HepG2 (cell line): ENCODE results near the gene DSCAM.

Experiments
- BHLHE40 ChIP-seq: IDR thresholded peaks from 2 replicates; pipeline ENCODE4 v1.6.1; 2011; ENCODE audit warnings: low read length, improper control_type of control experiment
- E2F2 ChIP-seq: sonication (generic); formaldehyde crosslinking; IDR thresholded peaks from 2 replicates; pipeline ENCODE4 v1.4.0; 2020; ENCODE audit warnings: missing genetic modification reagents, borderline replicate concordance
- FOXM1 ChIP-seq: sonication (generic); formaldehyde crosslinking; IDR thresholded peaks from 2 replicates; pipeline ENCODE4 v1.5.0; 2020; ENCODE audit warnings: missing genetic modification reagents
- HCFC1 ChIP-seq: fragments of 150-350 bp; IDR thresholded peaks from 2 replicates; pipeline ENCODE4 v1.6.1; 2014; ENCODE audit warnings: low read depth, low read length
- HOXA7 ChIP-seq: sonication (generic); formaldehyde crosslinking; IDR thresholded peaks from 2 replicates; pipeline ENCODE4 v1.8.1; 2022; ENCODE audit warnings: mild to moderate bottlenecking, missing genetic modification reagents, moderate library complexity
- POLR2A ChIP-seq, 2 experiments: IDR thresholded peaks; 2 replicates each; pipeline ENCODE4 v1.6.1; 2011; ENCODE audit warnings: low read depth in 2 of 2, low read length in 2 of 2, mild to moderate bottlenecking in 1 of 2, moderate library complexity in 1 of 2; ENCODE audit not compliant: insufficient read depth in 1 of 2
- SMARCC2 ChIP-seq: fragments of 450-650 bp; IDR thresholded peaks from 2 replicates; pipeline ENCODE4 v1.6.1; 2017; ENCODE audit warnings: antibody characterized with exemption, mild to moderate bottlenecking
- TBL1XR1 ChIP-seq: fragments of 150-350 bp; IDR thresholded peaks from 2 replicates; pipeline ENCODE4 v1.6.1; 2014; ENCODE audit warnings: borderline replicate concordance, low read length; ENCODE audit not compliant: partially characterized antibody
- ZNF768 ChIP-seq: sonication (generic); formaldehyde crosslinking; IDR thresholded peaks from 2 replicates; pipeline ENCODE4 v1.4.0; 2020; ENCODE audit warnings: missing genetic modification reagents
- ZSCAN12 ChIP-seq: sonication (generic); formaldehyde crosslinking; IDR thresholded peaks from 2 replicates; pipeline ENCODE4 v1.9.0; 2021; ENCODE audit warnings: mild to moderate bottlenecking, missing genetic modification reagents
- TF ChIP-seq, protein P1 (sequence below): sonication (generic); formaldehyde crosslinking; IDR thresholded peaks from 2 replicates; pipeline ENCODE4 v1.4.0; 2020; ENCODE audit warnings: missing genetic modification reagents
- TF ChIP-seq, protein P2 (sequence below): sonication (generic); formaldehyde crosslinking; IDR thresholded peaks from 2 replicates; pipeline ENCODE4 v1.4.0; 2020; ENCODE audit warnings: mild to moderate bottlenecking, missing genetic modification reagents
- TF ChIP-seq, protein P3 (sequence below): sonication (generic); formaldehyde crosslinking; IDR thresholded peaks from 2 replicates; pipeline ENCODE4 v1.5.1; 2020; ENCODE audit warnings: mild to moderate bottlenecking, missing genetic modification reagents, moderate library complexity

- no peak for TF ChIP-seq TBL1XR1
- TF ChIP-seq SMARCC2 = no peak
- no peak for TF ChIP-seq E2F2
- TF ChIP-seq, protein P1, sequence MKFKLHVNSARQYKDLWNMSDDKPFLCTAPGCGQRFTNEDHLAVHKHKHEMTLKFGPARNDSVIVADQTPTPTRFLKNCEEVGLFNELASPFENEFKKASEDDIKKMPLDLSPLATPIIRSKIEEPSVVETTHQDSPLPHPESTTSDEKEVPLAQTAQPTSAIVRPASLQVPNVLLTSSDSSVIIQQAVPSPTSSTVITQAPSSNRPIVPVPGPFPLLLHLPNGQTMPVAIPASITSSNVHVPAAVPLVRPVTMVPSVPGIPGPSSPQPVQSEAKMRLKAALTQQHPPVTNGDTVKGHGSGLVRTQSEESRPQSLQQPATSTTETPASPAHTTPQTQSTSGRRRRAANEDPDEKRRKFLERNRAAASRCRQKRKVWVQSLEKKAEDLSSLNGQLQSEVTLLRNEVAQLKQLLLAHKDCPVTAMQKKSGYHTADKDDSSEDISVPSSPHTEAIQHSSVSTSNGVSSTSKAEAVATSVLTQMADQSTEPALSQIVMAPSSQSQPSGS (CRISPR knock-in tag) = no peak
- TF ChIP-seq, protein P2, sequence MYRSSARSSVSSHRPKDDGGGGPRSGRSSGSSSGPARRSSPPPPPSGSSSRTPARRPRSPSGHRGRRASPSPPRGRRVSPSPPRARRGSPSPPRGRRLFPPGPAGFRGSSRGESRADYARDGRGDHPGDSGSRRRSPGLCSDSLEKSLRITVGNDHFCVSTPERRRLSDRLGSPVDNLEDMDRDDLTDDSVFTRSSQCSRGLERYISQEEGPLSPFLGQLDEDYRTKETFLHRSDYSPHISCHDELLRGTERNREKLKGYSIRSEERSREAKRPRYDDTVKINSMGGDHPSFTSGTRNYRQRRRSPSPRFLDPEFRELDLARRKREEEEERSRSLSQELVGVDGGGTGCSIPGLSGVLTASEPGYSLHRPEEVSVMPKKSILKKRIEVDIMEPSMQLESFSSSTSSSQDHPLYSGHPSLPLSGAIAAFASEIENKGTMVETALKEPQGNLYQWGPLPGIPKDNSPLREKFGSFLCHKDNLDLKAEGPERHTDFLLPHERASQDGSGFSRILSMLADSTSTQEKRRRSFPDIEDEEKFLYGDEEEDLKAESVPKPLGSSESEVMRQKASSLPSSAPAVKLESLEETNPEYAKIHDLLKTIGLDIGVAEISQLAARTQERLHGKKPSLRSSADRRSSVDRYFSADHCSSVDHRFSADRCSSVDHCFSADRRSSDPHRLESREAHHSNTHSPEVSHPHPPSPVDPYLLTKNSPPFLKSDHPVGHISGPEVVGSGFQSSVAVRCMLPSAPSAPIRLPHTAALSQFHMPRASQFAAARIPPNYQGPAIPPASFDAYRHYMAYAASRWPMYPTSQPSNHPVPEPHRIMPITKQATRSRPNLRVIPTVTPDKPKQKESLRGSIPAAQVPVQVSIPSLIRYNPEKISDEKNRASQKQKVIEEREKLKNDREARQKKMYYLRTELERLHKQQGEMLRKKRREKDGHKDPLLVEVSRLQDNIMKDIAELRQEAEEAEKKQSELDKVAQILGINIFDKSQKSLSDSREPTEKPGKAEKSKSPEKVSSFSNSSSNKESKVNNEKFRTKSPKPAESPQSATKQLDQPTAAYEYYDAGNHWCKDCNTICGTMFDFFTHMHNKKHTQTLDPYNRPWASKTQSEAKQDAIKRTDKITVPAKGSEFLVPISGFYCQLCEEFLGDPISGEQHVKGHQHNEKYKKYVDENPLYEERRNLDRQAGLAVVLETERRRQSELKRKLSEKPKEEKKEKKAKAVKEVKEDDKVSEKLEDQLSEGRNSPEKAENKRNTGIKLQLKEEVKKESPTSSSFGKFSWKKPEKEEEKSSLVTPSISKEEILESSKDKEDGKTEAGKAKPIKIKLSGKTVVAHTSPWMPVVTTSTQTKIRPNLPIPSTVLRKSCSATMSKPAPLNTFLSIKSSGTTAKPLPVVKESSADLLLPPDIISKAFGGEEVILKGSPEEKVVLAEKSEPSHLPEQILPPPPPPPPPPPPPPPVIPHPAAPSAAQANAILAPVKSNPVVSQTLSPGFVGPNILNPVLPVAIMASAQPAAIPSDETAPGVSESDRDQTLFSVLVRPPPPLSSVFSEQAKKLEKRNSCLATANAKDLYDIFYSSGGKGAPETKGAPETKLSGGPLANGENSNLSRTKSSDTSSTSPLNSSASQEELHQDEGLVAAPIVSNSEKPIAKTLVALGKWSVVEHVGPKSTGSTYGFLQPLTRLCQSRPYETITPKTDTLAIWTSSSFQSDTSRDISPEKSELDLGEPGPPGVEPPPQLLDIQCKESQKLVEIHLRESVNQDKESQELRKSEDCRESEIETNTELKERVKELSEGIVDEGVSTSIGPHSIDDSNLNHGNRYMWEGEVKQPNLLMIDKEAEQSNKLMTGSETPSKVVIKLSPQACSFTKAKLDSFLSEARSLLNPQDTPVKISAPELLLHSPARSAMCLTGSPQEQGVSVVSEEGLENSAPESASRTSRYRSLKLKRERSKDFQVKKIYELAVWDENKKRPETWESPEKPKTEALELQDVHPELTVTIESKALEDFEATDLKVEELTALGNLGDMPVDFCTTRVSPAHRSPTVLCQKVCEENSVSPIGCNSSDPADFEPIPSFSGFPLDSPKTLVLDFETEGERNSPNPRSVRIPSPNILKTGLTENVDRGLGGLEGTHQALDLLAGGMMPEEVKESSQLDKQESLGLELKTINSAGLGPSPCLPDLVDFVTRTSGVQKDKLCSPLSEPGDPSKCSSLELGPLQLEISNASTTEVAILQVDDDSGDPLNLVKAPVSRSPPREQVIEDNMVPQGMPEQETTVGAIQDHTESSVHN (CRISPR knock-in tag) = no peak
- TF ChIP-seq, protein P3, sequence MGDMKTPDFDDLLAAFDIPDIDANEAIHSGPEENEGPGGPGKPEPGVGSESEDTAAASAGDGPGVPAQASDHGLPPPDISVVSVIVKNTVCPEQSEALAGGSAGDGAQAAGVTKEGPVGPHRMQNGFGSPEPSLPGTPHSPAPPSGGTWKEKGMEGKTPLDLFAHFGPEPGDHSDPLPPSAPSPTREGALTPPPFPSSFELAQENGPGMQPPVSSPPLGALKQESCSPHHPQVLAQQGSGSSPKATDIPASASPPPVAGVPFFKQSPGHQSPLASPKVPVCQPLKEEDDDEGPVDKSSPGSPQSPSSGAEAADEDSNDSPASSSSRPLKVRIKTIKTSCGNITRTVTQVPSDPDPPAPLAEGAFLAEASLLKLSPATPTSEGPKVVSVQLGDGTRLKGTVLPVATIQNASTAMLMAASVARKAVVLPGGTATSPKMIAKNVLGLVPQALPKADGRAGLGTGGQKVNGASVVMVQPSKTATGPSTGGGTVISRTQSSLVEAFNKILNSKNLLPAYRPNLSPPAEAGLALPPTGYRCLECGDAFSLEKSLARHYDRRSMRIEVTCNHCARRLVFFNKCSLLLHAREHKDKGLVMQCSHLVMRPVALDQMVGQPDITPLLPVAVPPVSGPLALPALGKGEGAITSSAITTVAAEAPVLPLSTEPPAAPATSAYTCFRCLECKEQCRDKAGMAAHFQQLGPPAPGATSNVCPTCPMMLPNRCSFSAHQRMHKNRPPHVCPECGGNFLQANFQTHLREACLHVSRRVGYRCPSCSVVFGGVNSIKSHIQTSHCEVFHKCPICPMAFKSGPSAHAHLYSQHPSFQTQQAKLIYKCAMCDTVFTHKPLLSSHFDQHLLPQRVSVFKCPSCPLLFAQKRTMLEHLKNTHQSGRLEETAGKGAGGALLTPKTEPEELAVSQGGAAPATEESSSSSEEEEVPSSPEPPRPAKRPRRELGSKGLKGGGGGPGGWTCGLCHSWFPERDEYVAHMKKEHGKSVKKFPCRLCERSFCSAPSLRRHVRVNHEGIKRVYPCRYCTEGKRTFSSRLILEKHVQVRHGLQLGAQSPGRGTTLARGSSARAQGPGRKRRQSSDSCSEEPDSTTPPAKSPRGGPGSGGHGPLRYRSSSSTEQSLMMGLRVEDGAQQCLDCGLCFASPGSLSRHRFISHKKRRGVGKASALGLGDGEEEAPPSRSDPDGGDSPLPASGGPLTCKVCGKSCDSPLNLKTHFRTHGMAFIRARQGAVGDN (CRISPR knock-in tag) = no peak
- TF ChIP-seq HCFC1 = no peak
- no peak for TF ChIP-seq ZSCAN12 (CRISPR knock-in tag)
- no peak for TF ChIP-seq ZNF768 (CRISPR knock-in tag)
- TF ChIP-seq FOXM1 = no peak
- no peak for TF ChIP-seq HOXA7 (CRISPR knock-in tag)
- TF ChIP-seq BHLHE40 = no peak
- no peak for TF ChIP-seq POLR2A (IDR thresholded peaks at IDR 0.05; ENCODE audit: insufficient read depth in 1 of 2, low read depth in 2 of 2, low read length in 2 of 2)
Observed at GRCh38 chr21:40421121-40421520, 425.8 kb downstream of the DSCAM start.
